HG03558 (cell line): Measurements from ENCODE around the gene TDRD7.
"Not testable (repeated sequence)": the region's sequence is repeated elsewhere in the genome, so short reads cannot be mapped to it uniquely, and the experiment has no call there.

Source experiments
- ATAC-seq: cut with Tn5 transposase; IDR thresholded peaks from one replicate; pipeline ENCODE4 v1.9.1; 2021; ENCODE audit warnings: moderate number of reproducible peaks; ENCODE audit not compliant: unreplicated experiment; ENCODE audit errors: extremely low read depth

TDRD7 gene

GRCh38 chr9:97468658-97469448, 57.0 kb downstream of the TDRD7 start:
- ATAC-seq, result peak; percentile 37

GRCh38 chr9:97470076-97470475, 58.2 kb downstream of the TDRD7 start:
- no peak for ATAC-seq

DNA sequence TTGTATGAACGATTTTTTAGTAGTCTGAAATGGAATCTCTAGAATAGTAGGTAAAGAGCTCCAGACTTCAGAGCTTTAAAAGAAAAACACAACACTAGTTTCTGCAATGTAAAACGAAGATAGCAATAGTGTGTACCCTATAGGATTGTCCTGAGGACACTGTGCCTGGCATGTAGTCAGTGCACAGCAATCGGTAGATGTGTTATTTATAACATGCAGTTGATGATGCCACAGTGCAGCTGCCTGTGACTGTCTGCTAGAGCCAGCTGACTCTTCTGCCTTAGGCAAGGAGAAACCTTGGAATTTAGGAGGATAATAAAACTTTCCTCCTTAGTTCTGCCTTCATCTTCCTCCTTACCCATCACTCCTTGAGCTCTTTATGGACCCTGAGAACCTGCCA, 61.8 kb downstream of the TDRD7 start:
- no peak for ATAC-seq

DNA sequence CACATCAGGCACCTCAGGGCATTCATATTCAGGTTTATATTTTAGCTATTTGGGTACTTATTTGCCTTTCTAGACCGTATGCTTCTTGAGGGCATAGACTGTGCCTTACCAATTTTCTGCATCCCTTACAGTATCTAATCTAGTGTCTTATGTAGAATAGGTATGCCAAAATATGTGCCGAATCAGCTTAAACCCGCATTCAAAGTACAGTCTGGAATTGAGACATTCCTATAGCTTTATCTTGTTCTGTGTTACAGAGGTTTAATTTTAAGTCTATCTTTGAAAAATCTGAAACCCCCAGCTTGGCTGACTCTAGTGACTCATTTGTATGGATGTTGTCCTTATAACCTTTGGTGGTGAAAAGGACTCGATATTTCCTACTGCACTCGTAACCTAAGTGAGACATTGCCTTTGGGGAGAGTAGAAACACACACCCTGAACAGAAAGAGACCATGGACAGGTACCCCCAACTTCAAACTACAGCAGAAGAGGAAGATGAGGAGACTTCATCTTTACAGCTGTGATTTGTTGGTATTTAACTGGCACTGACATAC, 62.6 kb downstream of the TDRD7 start:
- ATAC-seq, result no peak

GRCh38 chr9:97475059-97475458, 63.2 kb downstream of the TDRD7 start:
- no peak for ATAC-seq

- no peak for ATAC-seq
Measured at GRCh38 chr9:97478301-97478981, 66.5 kb downstream of the TDRD7 start.

DNA sequence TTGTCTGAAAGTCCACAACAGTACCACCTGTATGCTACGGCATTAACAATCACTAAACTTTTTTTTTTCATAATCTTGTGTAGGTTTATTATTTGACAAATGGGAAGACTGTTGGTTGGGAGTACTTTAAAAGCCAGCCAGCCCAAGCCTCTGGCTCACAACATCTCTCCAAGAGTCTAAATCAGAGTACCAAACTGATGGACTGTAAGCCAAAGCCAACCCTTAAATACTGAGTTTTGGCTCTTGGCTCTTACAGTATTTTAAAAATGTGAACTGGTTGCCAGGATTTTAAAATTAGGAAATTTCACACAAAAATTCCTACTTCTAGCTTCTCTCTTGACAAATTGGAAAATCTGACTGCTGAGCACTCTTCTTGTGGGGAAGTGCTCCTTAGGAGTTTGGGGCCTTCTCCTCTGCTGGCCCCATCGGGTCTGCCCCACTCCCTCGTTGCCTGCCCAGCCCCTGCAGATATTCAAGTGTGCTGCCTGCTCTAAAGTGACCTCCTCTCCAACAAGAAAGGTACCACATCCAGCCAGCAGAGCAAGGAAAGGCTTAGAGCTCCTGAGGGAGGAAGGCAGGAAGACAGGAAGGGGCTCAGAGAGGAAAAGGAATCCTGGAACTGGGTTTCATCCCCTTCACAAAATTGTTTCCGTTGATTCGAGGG, 67.7 kb downstream of the TDRD7 start:
- no peak for ATAC-seq

- no peak for ATAC-seq
Measured at GRCh38 chr9:97480174-97480573, 68.3 kb downstream of the TDRD7 start.

GRCh38 chr9:97480749-97481148, 68.9 kb downstream of the TDRD7 start:
- ATAC-seq, result no peak

- no peak for ATAC-seq
Measured at GRCh38 chr9:97484134-97484533, 72.2 kb downstream of the TDRD7 start.

DNA sequence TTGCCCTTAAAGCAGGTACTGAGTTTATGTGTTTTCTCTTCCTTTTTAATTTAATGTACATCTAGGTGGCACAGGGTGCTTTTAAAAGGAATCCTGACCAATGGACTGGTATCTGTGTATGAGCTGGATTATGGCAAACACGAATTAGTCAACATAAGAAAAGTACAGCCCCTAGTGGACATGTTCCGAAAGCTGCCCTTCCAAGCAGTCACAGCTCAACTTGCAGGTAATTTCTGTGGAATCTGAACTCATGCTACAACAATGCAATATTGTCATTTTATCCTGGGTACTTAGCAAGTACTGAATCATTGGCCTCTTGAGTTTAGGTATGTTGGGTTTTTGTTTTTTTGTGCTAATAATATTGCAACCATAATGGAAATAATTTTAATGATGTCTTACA, 75.2 kb downstream of the TDRD7 start:
- ATAC-seq, result no peak

- no peak for ATAC-seq
Measured at GRCh38 chr9:97487861-97488260, 76.0 kb downstream of the TDRD7 start.

GRCh38 chr9:97491216-97491999, 79.5 kb downstream of the TDRD7 start:
- ATAC-seq, result no peak

DNA sequence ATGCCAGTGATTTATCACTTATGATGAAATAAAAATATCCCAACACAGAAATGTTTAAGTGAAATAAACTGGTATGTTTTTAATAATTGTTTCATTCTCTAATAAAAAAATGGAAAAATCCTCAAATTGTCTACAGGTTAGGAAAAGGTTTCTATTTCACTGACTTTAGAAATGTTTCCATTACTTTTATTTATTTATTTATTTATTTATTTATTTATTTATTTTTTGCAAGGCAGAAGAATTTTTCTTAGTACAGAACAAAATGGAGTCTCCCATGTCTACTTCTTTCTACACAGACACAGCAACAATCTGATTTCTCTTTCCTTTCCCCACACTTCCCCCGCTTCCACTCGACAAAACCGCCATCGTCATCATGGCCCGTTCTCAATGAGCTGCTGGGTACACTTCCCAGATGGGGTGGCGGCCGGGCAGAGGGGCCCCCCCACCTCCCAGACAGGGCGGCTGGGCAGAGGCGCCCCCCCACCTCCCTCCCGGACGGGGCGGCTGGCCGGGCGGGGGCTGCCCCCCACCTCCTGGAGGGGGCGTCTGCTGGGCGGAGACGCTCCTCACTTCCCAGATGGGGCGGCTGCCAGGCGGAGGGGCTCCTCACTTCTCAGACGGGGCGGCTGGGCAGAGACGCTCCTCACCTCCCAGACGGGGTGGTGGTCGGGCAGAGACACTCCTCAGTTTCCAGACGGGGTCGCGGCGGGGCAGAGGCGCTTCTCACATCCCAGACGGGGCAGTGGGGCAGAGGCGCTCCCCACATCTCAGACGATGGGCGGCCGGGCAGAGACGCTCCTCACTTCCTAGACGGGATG, 85.9 kb downstream of the TDRD7 start:
- not testable (repeated sequence) for ATAC-seq

- ATAC-seq, result not testable (repeated sequence)
Measured at GRCh38 chr9:97498846-97499245, 87.0 kb downstream of the TDRD7 start.

DNA sequence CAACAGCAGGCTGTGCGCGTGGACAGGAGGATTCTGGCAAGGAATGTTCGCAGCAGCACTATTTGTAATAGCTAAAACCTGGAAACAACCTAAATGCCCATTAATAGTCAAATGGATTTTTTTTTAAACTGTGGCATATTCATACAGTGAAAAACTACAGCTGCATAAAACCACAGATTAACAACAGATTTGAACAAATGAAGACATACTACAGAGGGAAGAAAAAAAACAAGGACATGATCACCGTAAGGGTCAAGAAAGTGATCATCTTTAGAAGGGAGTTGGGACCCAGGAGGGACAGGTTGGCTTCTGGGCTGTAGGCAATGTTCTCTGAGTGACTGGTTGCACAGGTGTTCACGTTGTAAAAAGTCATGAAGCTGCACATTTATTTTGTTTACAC, 88.4 kb downstream of the TDRD7 start:
- ATAC-seq, result no peak

GRCh38 chr9:97500765-97501176, 88.9 kb downstream of the TDRD7 start:
- ATAC-seq, result no peak

DNA sequence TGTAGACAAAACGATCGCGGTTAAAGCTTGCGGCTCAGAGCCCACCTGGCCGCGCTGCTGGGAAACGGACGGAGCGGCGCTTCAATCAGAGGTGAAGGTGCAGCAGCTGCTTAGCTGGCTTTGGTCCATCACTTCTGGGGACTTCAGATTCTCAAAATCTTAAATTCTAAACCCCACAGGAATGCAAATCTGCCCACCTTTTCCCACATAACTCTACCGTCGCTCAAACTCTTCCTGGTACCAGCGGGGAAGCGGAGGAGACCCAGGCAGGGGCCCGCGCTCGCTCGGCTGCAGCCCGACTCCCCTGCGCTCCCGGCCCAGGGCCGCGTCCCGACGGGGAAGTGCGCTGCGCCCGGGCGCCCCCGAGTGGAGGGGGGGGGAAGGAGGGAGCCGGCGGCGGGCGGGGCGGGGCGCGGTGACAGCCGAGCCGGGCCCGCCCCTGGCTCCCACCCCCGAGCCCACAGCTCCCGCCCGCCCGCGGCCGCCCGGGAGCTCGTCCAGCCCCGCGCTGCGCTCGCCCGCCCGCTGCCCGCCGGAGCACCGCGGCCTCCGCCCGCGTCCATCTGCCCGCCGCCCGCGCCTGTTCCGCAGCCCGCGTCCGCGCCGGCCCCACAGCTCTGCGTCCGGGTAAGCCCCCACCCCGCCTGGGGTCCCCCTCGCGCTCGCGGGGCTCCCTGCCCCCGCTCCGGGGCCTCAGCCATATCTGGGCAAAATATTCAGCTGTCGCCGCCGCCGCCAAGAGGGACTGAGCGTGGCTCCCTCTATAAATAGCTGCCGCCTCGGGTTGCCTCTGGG, 89.5 kb downstream of the TDRD7 start, which contains the start of gene TMOD1:
Gene TMOD1, plus strand, starts transcription at position 490 of the 795 bp plus-strand sequence. CDS start 22,523 bp downstream, outside the sequence.
- no peak for ATAC-seq

- ATAC-seq, result no peak
Measured at GRCh38 chr9:97501972-97502221, 90.0 kb downstream of the TDRD7 start.
